Ishikawa (cell line): ENCODE results near the gene FNDC1.

Source experiments
- CEBPB ChIP-seq: IDR thresholded peaks from 2 replicates; pipeline ENCODE4 v1.6.1; 2012
- CREB1 ChIP-seq: IDR thresholded peaks from 2 replicates; pipeline ENCODE4 v1.6.1; 2012; ENCODE audit warnings: low read depth
- EGR1 ChIP-seq: IDR thresholded peaks from 2 replicates; pipeline ENCODE4 v1.6.1; 2012
- EP300 ChIP-seq: IDR thresholded peaks from 2 replicates; pipeline ENCODE4 v1.6.1; 2012; ENCODE audit warnings: borderline replicate concordance
- MAX ChIP-seq: IDR thresholded peaks from 2 replicates; pipeline ENCODE4 v1.6.1; 2012
- NFIC ChIP-seq: IDR thresholded peaks from 2 replicates; pipeline ENCODE4 v1.6.1; 2012
- RAD21 ChIP-seq: IDR thresholded peaks from 2 replicates; pipeline ENCODE4 v1.6.1; 2012; ENCODE audit warnings: low read depth
- REST ChIP-seq: IDR thresholded peaks from 2 replicates; pipeline ENCODE4 v1.6.1; 2012; ENCODE audit warnings: low read depth, mild to moderate bottlenecking
- TAF1 ChIP-seq: IDR thresholded peaks from 2 replicates; pipeline ENCODE4 v1.6.1; 2012; ENCODE audit warnings: low read depth, mild to moderate bottlenecking
- TCF12 ChIP-seq: IDR thresholded peaks from 2 replicates; pipeline ENCODE4 v1.6.1; 2012; ENCODE audit warnings: low read depth
- TEAD4 ChIP-seq: IDR thresholded peaks from 2 replicates; pipeline ENCODE4 v1.6.1; 2012
- YY1 ChIP-seq: IDR thresholded peaks from 2 replicates; pipeline ENCODE4 v1.6.1; 2012; ENCODE audit warnings: low read depth

- no peak for TF ChIP-seq MAX
- no peak for TF ChIP-seq EP300
- no peak for TF ChIP-seq NFIC
- no peak for TF ChIP-seq EGR1
- no peak for TF ChIP-seq TAF1
- no peak for TF ChIP-seq CEBPB
- no peak for TF ChIP-seq TCF12
- no peak for TF ChIP-seq REST
- TF ChIP-seq YY1 = no peak
- TF ChIP-seq TEAD4 = no peak
- TF ChIP-seq RAD21 = no peak
- TF ChIP-seq CREB1 = no peak
Observed at GRCh38 chr6:159238920-159239558, 69.8 kb downstream of the FNDC1 start.
